ENCODE results near the gene CTNNBL1.

Gene CTNNBL1

GRCh38 chr20:37735541-37735940, 41.7 kb downstream of the CTNNBL1 start:
- Histone ChIP-seq H3K9me3 (ENCODE audit: low read depth, low read length) (no peaks in the 10 kb centered on the region), H3K4me3 (no peak overlapping the region), H3K9ac (ENCODE audit: insufficient read length) (no peak overlapping the region), H3K36me3 (ENCODE audit: insufficient read depth, low read length) (peaks cover 36% of the 10 kb centered on the region), H3K27ac (no peak overlapping the region)
- TF ChIP-seq FOXP2 (optimal IDR thresholded peaks at IDR 0.05; ENCODE audit: control extremely low read depth, extremely low read length, insufficient read depth) = no peak
- TF ChIP-seq POLR2AphosphoS5 (IDR thresholded peaks at IDR 0.05; ENCODE audit: borderline replicate concordance, low read depth, low read length) = no peak
- TF ChIP-seq EZH2 (IDR thresholded peaks at IDR 0.05) = no peak
- no peak for DNase-seq (ENCODE audit: low read depth, low spot score)

DNA sequence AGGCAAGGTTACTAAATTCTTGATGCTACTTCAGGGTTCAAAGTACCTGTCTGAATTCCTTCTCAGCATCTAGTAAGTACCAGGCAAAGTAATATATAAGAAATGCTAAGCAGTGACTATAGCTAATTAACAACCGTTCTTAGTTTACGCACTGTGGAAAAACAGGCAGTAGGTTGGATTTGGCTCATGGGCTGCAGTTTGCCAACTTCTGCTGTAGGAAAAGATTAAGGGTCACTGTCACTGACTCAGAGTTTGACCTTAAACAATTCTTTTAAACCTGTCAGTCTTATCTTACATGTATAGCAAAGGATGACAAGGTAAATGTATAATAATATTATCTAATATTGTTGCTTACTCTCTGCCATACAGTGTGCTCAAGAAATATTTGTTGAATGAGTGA, 42.3 kb downstream of the CTNNBL1 start:
- Histone ChIP-seq H3K9me3 (ENCODE audit: low read depth, low read length) (no peaks in the 10 kb centered on the region), H3K9ac (ENCODE audit: insufficient read length) (no peak overlapping the region), H3K36me3 (ENCODE audit: insufficient read depth, low read length) (peaks cover 36% of the 10 kb centered on the region), H3K4me3 (no peak overlapping the region), H3K27ac (no peak overlapping the region)
- DNase-seq (ENCODE audit: low read depth, low spot score) = no peak
- TF ChIP-seq POLR2AphosphoS5 (IDR thresholded peaks at IDR 0.05; ENCODE audit: borderline replicate concordance, low read depth, low read length) (no peak), FOXP2 (optimal IDR thresholded peaks at IDR 0.05; ENCODE audit: control extremely low read depth, extremely low read length, insufficient read depth) (no peak), EZH2 (IDR thresholded peaks at IDR 0.05) (no peak)

GRCh38 chr20:37737826-37738420, 44.1 kb downstream of the CTNNBL1 start:
- Histone ChIP-seq H3K9ac (ENCODE audit: insufficient read length) (no peak overlapping the region), H3K27ac (no peak overlapping the region), H3K4me3 (no peak overlapping the region), H3K9me3 (ENCODE audit: low read depth, low read length) (no peaks in the 10 kb centered on the region), H3K36me3 (ENCODE audit: insufficient read depth, low read length) (peaks cover 38% of the 10 kb centered on the region)
- no peak for DNase-seq (ENCODE audit: low read depth, low spot score)
- TF ChIP-seq POLR2AphosphoS5 (IDR thresholded peaks at IDR 0.05; ENCODE audit: borderline replicate concordance, low read depth, low read length) (no peak), EZH2 (IDR thresholded peaks at IDR 0.05) (no peak), FOXP2 (optimal IDR thresholded peaks at IDR 0.05; ENCODE audit: control extremely low read depth, extremely low read length, insufficient read depth) (no peak)

DNA sequence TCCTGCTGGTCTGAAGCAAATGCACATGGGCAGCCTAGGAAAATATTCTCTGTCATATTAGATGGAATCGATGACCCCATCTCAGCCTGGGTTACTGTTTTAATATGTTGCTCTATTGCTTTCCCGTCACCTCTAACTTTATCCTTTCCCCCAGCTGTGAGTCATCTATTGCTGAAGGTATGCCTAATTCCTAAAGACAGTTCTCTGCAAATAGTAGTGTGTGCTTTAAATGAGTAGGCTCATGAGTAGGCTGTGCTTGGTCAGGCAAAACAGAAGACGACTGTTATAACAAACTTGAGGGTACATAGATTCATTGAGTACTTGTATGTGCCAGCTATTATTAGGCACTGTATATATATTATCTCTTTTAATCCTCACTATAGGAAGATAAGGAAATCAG, 47.2 kb downstream of the CTNNBL1 start:
- peaks cover 44% of the 10 kb centered on the region for H3K36me3 ChIP-seq (ENCODE audit: insufficient read depth, low read length)
- H3K9me3 ChIP-seq (ENCODE audit: low read depth, low read length) = no peaks in the 10 kb centered on the region

GRCh38 chr20:37741570-37741969, 47.7 kb downstream of the CTNNBL1 start:
- Histone ChIP-seq H3K27ac (no peak overlapping the region), H3K4me3 (no peak overlapping the region), H3K9me3 (ENCODE audit: low read depth, low read length) (no peaks in the 10 kb centered on the region), H3K9ac (ENCODE audit: insufficient read length) (no peak overlapping the region), H3K36me3 (ENCODE audit: insufficient read depth, low read length) (peaks cover 44% of the 10 kb centered on the region)
- no peak for DNase-seq (ENCODE audit: low read depth, low spot score)
- TF ChIP-seq EZH2 (IDR thresholded peaks at IDR 0.05) (no peak), POLR2AphosphoS5 (IDR thresholded peaks at IDR 0.05; ENCODE audit: borderline replicate concordance, low read depth, low read length) (no peak), FOXP2 (optimal IDR thresholded peaks at IDR 0.05; ENCODE audit: control extremely low read depth, extremely low read length, insufficient read depth) (no peak)

More for the DNA sequence above, 47.2 kb downstream of the CTNNBL1 start:
- no peak for DNase-seq (ENCODE audit: low read depth, low spot score)
- no peak overlapping the region for H3K4me3 ChIP-seq
- H3K9ac ChIP-seq (ENCODE audit: insufficient read length) = no peak overlapping the region
- TF ChIP-seq FOXP2 (optimal IDR thresholded peaks at IDR 0.05; ENCODE audit: control extremely low read depth, extremely low read length, insufficient read depth) = no peak
- no peak for TF ChIP-seq EZH2 (IDR thresholded peaks at IDR 0.05)
- TF ChIP-seq POLR2AphosphoS5 (IDR thresholded peaks at IDR 0.05; ENCODE audit: borderline replicate concordance, low read depth, low read length) = no peak
- H3K27ac ChIP-seq = no peak overlapping the region

DNA sequence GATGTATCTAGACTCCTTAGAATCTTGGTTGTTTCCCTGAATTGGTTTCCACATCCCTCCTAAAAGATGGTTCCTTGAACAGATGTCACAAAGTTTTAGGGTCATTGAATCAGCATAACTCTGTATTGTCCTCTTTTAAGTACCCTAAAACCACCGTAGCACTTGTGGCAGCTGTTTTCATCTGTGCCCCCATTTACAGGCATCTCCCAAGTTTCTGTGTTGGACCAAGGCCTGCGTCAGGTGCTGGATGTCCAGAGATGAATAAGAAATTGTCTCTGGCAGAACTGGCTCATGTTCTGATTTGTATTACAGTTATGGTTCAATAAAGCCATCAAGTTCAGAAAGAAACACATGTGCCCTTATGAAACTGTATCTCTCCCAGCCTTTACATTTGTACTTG, 48.3 kb downstream of the CTNNBL1 start:
- no peaks in the 10 kb centered on the region for H3K9me3 ChIP-seq (ENCODE audit: low read depth, low read length)
- peaks cover 40% of the 10 kb centered on the region for H3K36me3 ChIP-seq (ENCODE audit: insufficient read depth, low read length)
- TF ChIP-seq POLR2AphosphoS5 (IDR thresholded peaks at IDR 0.05; ENCODE audit: borderline replicate concordance, low read depth, low read length) = no peak
- no peak for TF ChIP-seq FOXP2 (optimal IDR thresholded peaks at IDR 0.05; ENCODE audit: control extremely low read depth, extremely low read length, insufficient read depth)
- TF ChIP-seq EZH2 (IDR thresholded peaks at IDR 0.05) = no peak
- no peak overlapping the region for H3K9ac ChIP-seq (ENCODE audit: insufficient read length)
- no peak overlapping the region for H3K27ac ChIP-seq
- DNase-seq (ENCODE audit: low read depth, low spot score) = no peak
- no peak overlapping the region for H3K4me3 ChIP-seq

- Histone ChIP-seq H3K36me3 (ENCODE audit: insufficient read depth, low read length) (peaks cover 26% of the 10 kb centered on the region), H3K27ac (no peak overlapping the region), H3K9me3 (ENCODE audit: low read depth, low read length) (no peaks in the 10 kb centered on the region), H3K9ac (ENCODE audit: insufficient read length) (no peak overlapping the region), H3K4me3 (no peak overlapping the region)
- DNase-seq (ENCODE audit: low read depth, low spot score) = no peak
- TF ChIP-seq FOXP2 (optimal IDR thresholded peaks at IDR 0.05; ENCODE audit: control extremely low read depth, extremely low read length, insufficient read depth) = no peak
- no peak for TF ChIP-seq POLR2AphosphoS5 (IDR thresholded peaks at IDR 0.05; ENCODE audit: borderline replicate concordance, low read depth, low read length)
- TF ChIP-seq EZH2 (IDR thresholded peaks at IDR 0.05) = no peak
These were observed 50.5 kb downstream of the CTNNBL1 start for GRCh38 chr20:37744347-37744746.

DNA sequence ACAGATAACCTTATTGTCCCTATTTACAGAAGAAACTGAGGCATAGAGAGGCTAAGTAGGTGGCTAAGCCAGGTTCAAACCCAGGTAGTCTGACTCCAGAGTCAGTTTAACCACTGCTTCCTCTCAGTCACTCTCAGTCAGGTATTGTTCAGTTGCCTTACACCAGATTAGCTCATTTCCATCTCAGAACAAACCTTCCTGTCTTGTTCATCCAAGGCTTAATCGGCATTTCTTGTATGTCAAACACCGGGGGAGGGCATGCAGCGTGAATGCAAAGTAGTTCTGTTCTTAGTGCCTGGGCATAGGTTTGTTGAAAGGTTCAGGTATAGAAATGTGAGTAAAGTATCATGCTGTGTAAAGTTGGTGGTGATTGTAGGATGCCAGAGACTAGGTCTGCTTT, 51.7 kb downstream of the CTNNBL1 start:
- Histone ChIP-seq H3K4me3 (no peak overlapping the region), H3K27ac (no peak overlapping the region), H3K9me3 (ENCODE audit: low read depth, low read length) (no peaks in the 10 kb centered on the region), H3K9ac (ENCODE audit: insufficient read length) (no peak overlapping the region), H3K36me3 (ENCODE audit: insufficient read depth, low read length) (peaks cover 21% of the 10 kb centered on the region)
- DNase-seq (ENCODE audit: low read depth, low spot score) = no peak
- TF ChIP-seq FOXP2 (optimal IDR thresholded peaks at IDR 0.05; ENCODE audit: control extremely low read depth, extremely low read length, insufficient read depth) (no peak), POLR2AphosphoS5 (IDR thresholded peaks at IDR 0.05; ENCODE audit: borderline replicate concordance, low read depth, low read length) (no peak), EZH2 (IDR thresholded peaks at IDR 0.05) (no peak)

- Histone ChIP-seq H3K9ac (ENCODE audit: insufficient read length) (no peak overlapping the region), H3K9me3 (ENCODE audit: low read depth, low read length) (no peaks in the 10 kb centered on the region), H3K4me3 (no peak overlapping the region), H3K36me3 (ENCODE audit: insufficient read depth, low read length) (peaks cover 27% of the 10 kb centered on the region), H3K27ac (no peak overlapping the region)
- no peak for TF ChIP-seq FOXP2 (optimal IDR thresholded peaks at IDR 0.05; ENCODE audit: control extremely low read depth, extremely low read length, insufficient read depth)
- TF ChIP-seq EZH2 (IDR thresholded peaks at IDR 0.05) = no peak
- no peak for TF ChIP-seq POLR2AphosphoS5 (IDR thresholded peaks at IDR 0.05; ENCODE audit: borderline replicate concordance, low read depth, low read length)
- DNase-seq (ENCODE audit: low read depth, low spot score) = no peak
These were observed 54.2 kb downstream of the CTNNBL1 start for GRCh38 chr20:37748015-37748414.
